GM12878 (cell line): ENCODE results near the gene ZBTB6. TPM values are rescaled to one million over a fixed set of nuclear protein-coding genes. Genes with fewer than 3 reads are reported as not detected.

Experiments
- ASH2L ChIP-seq: fragments of 300-600, 200-600 bp; sonication (generic); IDR thresholded peaks from 2 replicates; pipeline ENCODE4 v1.6.1; 2017; ENCODE audit warnings: low read depth, mild to moderate bottlenecking, borderline replicate concordance
- ATF7 ChIP-seq: fragments of 450-650 bp; IDR thresholded peaks from 2 replicates; pipeline ENCODE4 v1.6.1; 2016; ENCODE audit warnings: low read depth, mild to moderate bottlenecking
- CREM ChIP-seq: IDR thresholded peaks from 2 replicates; pipeline ENCODE4 v1.6.1; 2014; ENCODE audit warnings: antibody characterized with exemption, low read depth
- SMAD1 ChIP-seq: fragments of 450-650 bp; IDR thresholded peaks from 2 replicates; pipeline ENCODE4 v1.6.1; 2018; ENCODE audit warnings: mild to moderate bottlenecking, low read depth; ENCODE audit not compliant: partially characterized antibody
- STAT3 ChIP-seq: IDR thresholded peaks from 2 replicates; pipeline ENCODE4 v1.6.1; 2011; ENCODE audit warnings: low read depth, low read length, improper control_type of control experiment
- SUPT20H ChIP-seq: IDR thresholded peaks from 2 replicates; pipeline ENCODE4 v1.6.1; 2011; ENCODE audit warnings: low read depth, mild to moderate bottlenecking, low read length, moderate library complexity, borderline replicate concordance; ENCODE audit not compliant: control insufficient read depth
- ZNF384 ChIP-seq: IDR thresholded peaks from 2 replicates; pipeline ENCODE4 v1.6.1; 2012; ENCODE audit warnings: low read depth, mild to moderate bottlenecking, low read length, improper control_type of control experiment, borderline replicate concordance
- polyA plus RNA-seq, 11 experiments: library from polyadenylated mRNA; depleted of rRNA in 4 of 11; unstranded in 6 of 11; stranded (reverse) in 5 of 11; fragments of >200 nt; fragmentation: Nextera tagmentation in 4 of 11; fragmentation: Illumina TruSeq in 1 of 11; extraction: Ambion mirVana in 4 of 11; extraction: Trizol in 1 of 11; gene quantifications; 1 replicate in 1 of 11; 2 replicates in 10 of 11; pipeline versions ENCODE4 v1.2.1 to v1.2.3, GENCODE V29; 2011 to 2016; ENCODE audit warnings: inconsistent platforms in 2 of 11, missing spikeins in 2 of 11, low read depth in 1 of 11
- total RNA-seq, 4 experiments: library from RNA; depleted of rRNA in 3 of 4; stranded (reverse); fragments of >200 nt in 3 of 4; fragmentation: Illumina TruSeq in 1 of 4; extraction: Trizol in 1 of 4; gene quantifications; 2 replicates each; pipeline versions ENCODE4 v1.2.1 to v1.2.3, GENCODE V29; 2013 to 2021
- TF ChIP-seq, protein P1 (sequence below): fragments of 450-650 bp; IDR thresholded peaks from 2 replicates; pipeline ENCODE4 v1.6.1; 2017; ENCODE audit warnings: mild to moderate bottlenecking
- TF ChIP-seq, protein P2 (sequence below): IDR thresholded peaks from 2 replicates; pipeline ENCODE4 v1.6.1; 2011; ENCODE audit warnings: borderline replicate concordance, low read depth, mild to moderate bottlenecking, moderate library complexity, mixed read lengths, low read length; ENCODE audit not compliant: insufficient read depth; ENCODE audit errors: extremely low read length
- TF ChIP-seq, protein P3 (sequence below): IDR thresholded peaks from 2 replicates; pipeline ENCODE4 v1.6.1; 2011; ENCODE audit warnings: borderline replicate concordance, low read depth, mild to moderate bottlenecking, moderate library complexity, low read length; ENCODE audit not compliant: insufficient read depth, poor library complexity, severe bottlenecking

The ZBTB6 gene
- total and polyA plus RNA-seq, 10 of the 15 experiments (the other 5 are each of a cell fraction or from before 2014, with no cell fraction given), result 1.7 to 11.5 (median 7.0) TPM

- TF ChIP-seq SMAD1 (no peak), CREM (peak; percentile 58), SUPT20H (no peak), ASH2L (no peak), STAT3 (no peak), ZNF384 (no peak), ATF7 (peak; percentile 47; the same call in 1 of the 2 replicates)
- TF ChIP-seq, protein P1, sequence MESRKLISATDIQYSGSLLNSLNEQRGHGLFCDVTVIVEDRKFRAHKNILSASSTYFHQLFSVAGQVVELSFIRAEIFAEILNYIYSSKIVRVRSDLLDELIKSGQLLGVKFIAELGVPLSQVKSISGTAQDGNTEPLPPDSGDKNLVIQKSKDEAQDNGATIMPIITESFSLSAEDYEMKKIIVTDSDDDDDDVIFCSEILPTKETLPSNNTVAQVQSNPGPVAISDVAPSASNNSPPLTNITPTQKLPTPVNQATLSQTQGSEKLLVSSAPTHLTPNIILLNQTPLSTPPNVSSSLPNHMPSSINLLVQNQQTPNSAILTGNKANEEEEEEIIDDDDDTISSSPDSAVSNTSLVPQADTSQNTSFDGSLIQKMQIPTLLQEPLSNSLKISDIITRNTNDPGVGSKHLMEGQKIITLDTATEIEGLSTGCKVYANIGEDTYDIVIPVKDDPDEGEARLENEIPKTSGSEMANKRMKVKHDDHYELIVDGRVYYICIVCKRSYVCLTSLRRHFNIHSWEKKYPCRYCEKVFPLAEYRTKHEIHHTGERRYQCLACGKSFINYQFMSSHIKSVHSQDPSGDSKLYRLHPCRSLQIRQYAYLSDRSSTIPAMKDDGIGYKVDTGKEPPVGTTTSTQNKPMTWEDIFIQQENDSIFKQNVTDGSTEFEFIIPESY, result no peak
- TF ChIP-seq, protein P2, sequence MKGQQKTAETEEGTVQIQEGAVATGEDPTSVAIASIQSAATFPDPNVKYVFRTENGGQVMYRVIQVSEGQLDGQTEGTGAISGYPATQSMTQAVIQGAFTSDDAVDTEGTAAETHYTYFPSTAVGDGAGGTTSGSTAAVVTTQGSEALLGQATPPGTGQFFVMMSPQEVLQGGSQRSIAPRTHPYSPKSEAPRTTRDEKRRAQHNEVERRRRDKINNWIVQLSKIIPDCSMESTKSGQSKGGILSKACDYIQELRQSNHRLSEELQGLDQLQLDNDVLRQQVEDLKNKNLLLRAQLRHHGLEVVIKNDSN, result no peak
- TF ChIP-seq, protein P3, sequence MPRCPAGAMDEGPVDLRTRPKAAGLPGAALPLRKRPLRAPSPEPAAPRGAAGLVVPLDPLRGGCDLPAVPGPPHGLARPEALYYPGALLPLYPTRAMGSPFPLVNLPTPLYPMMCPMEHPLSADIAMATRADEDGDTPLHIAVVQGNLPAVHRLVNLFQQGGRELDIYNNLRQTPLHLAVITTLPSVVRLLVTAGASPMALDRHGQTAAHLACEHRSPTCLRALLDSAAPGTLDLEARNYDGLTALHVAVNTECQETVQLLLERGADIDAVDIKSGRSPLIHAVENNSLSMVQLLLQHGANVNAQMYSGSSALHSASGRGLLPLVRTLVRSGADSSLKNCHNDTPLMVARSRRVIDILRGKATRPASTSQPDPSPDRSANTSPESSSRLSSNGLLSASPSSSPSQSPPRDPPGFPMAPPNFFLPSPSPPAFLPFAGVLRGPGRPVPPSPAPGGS, result no peak
These were observed at the start of gene ZBTB6 (continued) for GRCh38 chr9:122912964-122913673.
